Nephron (organoid): Measurements from ENCODE around the gene NUDT8.

ENCODE experiments used
- H3K27ac Mint-ChIP-seq, 3 experiments: 2 replicates each; pipeline ENCODE4 v1.8.0; 2020; ENCODE audit warnings: mixed read lengths in 3 of 3, mild to moderate bottlenecking in 2 of 3, moderate library complexity in 1 of 3
- H3K27me3 Mint-ChIP-seq: 2 replicates; pipeline ENCODE4 v1.8.0; 2021; ENCODE audit warnings: low read depth, mild to moderate bottlenecking, moderate library complexity, mixed read lengths
- H3K36me3 Mint-ChIP-seq: 2 replicates; pipeline ENCODE4 v1.8.0; 2020; ENCODE audit warnings: low read depth, mixed read lengths
- H3K4me1 Mint-ChIP-seq: 2 replicates; pipeline ENCODE4 v1.8.0; 2020; ENCODE audit warnings: mixed read lengths
- H3K4me3 Mint-ChIP-seq, 3 experiments: 2 replicates each; pipeline ENCODE4 v1.8.0; 2020; ENCODE audit warnings: mild to moderate bottlenecking in 3 of 3, mixed read lengths in 3 of 3, moderate library complexity in 2 of 3
- H3K9me3 Mint-ChIP-seq: 2 replicates; pipeline ENCODE4 v1.8.0; 2020; ENCODE audit warnings: mixed read lengths
- CTCF ChIP-seq, 3 experiments: fragments of 200-600 bp; sonication (generic); IDR thresholded peaks; one replicate each; pipeline ENCODE4 v1.5.0; 2021; ENCODE audit warnings: antibody characterized with exemption in 3 of 3; ENCODE audit not compliant: unreplicated experiment in 3 of 3

The NUDT8 gene

GRCh38 chr11:67644042-67644441 lies 14.3 kb upstream of the NUDT8 start:
- H3K4me1 Mint-ChIP-seq: no peaks in the 10 kb centered on the region
- no peak overlapping the region for H3K27ac Mint-ChIP-seq
- no peaks in the 10 kb centered on the region for H3K36me3 Mint-ChIP-seq
- TF ChIP-seq CTCF (IDR thresholded peaks at IDR 0.05; ENCODE audit: unreplicated experiment in 3 of 3): no peak
- no peaks in the 10 kb centered on the region for H3K9me3 Mint-ChIP-seq
- peaks cover 11% of the 10 kb centered on the region for H3K27me3 Mint-ChIP-seq
- H3K4me3 Mint-ChIP-seq: no peak overlapping the region

GRCh38 chr11:67642173-67643120 lies 12.7 kb upstream of the NUDT8 start:
- Mint-ChIP-seq H3K4me1 (no peaks in the 10 kb centered on the region), H3K9me3 (no peaks in the 10 kb centered on the region), H3K27ac (no peak overlapping the region), H3K4me3 (no peak overlapping the region), H3K36me3 (no peaks in the 10 kb centered on the region), H3K27me3 (peaks cover 11% of the 10 kb centered on the region)
- no peak for TF ChIP-seq CTCF (IDR thresholded peaks at IDR 0.05; ENCODE audit: unreplicated experiment in 3 of 3)

- TF ChIP-seq CTCF (IDR thresholded peaks at IDR 0.05; ENCODE audit: unreplicated experiment in 3 of 3): no peak
Measured at GRCh38 chr11:67641338-67642172, 11.8 kb upstream of the NUDT8 start.

GRCh38 chr11:67640758-67641337 lies 11.1 kb upstream of the NUDT8 start:
- no peaks in the 10 kb centered on the region for H3K9me3 Mint-ChIP-seq
- no peak for TF ChIP-seq CTCF (IDR thresholded peaks at IDR 0.05; ENCODE audit: unreplicated experiment in 3 of 3)
- H3K27me3 Mint-ChIP-seq: peaks cover 6% of the 10 kb centered on the region
- H3K27ac Mint-ChIP-seq: no peak overlapping the region
- no peaks in the 10 kb centered on the region for H3K4me1 Mint-ChIP-seq
- H3K4me3 Mint-ChIP-seq: no peak overlapping the region
- H3K36me3 Mint-ChIP-seq: no peaks in the 10 kb centered on the region

More at GRCh38 chr11:67641338-67642172, 11.8 kb upstream of the NUDT8 start:
- H3K4me3 Mint-ChIP-seq: no peak overlapping the region
- H3K36me3 Mint-ChIP-seq: no peaks in the 10 kb centered on the region
- no peaks in the 10 kb centered on the region for H3K4me1 Mint-ChIP-seq
- H3K9me3 Mint-ChIP-seq: no peaks in the 10 kb centered on the region
- H3K27ac Mint-ChIP-seq: no peak overlapping the region
- peaks cover 11% of the 10 kb centered on the region for H3K27me3 Mint-ChIP-seq

GRCh38 chr11:67640021-67640757 lies 10.5 kb upstream of the NUDT8 start:
- Mint-ChIP-seq H3K4me3 (no peak overlapping the region), H3K27ac (no peak overlapping the region), H3K4me1 (no peaks in the 10 kb centered on the region), H3K27me3 (peaks cover 8% of the 10 kb centered on the region), H3K9me3 (no peaks in the 10 kb centered on the region), H3K36me3 (no peaks in the 10 kb centered on the region)
- TF ChIP-seq CTCF (IDR thresholded peaks at IDR 0.05; ENCODE audit: unreplicated experiment in 3 of 3): peak; percentile 64 to 74 (median 69)
